Pancreas (tissue), 10 donors: Measurements from ENCODE around the gene TSPAN14. TPM values are rescaled to one million over a fixed set of nuclear protein-coding genes. Genes with fewer than 3 reads are reported as not detected.
A peak's percentile ranks its signal among the peaks of the same experiment; 100 is the strongest.

Experiments used
- ATAC-seq, 4 donors: fragments of 200-7000 bp; cut with Tn5 transposase; one replicate each; pipeline versions ENCODE4 v1.8.0 to v1.9.1; 2020; ENCODE audit warnings: mild to moderate bottlenecking in 4 of 4, moderate library complexity in 4 of 4
- DNase-seq, 6 donors: peaks; one replicate each; pipeline ENCODE4 v3.0.0-alpha.2; 2020
- FAIRE-seq: peaks from 2 replicates; lab custom pipeline; 2012; peaks lifted over from hg19 to GRCh38; lab: Jason Lieb, UNC
- H3K27ac ChIP-seq, 4 donors: fragments of 200-600 bp; sonication (generic); 1 replicate in 3 of 4; 2 replicates in 1 of 4; pipeline versions ENCODE4 v1.5.0 to v1.8.0; 2020
- H3K27me3 ChIP-seq, 4 donors: fragments of 200-600 bp; one replicate each; pipeline ENCODE4 v1.8.0; 2021
- H3K36me3 ChIP-seq, 3 donors: fragments of 200-600 bp; sonication (generic) in 1 of 3; one replicate each; pipeline versions ENCODE4 v1.5.0 to v1.8.0; 2020 to 2021
- H3K4me1 ChIP-seq, 3 donors: fragments of 200-600 bp; one replicate each; pipeline ENCODE4 v1.8.0; 2021
- H3K4me3 ChIP-seq, 4 donors: fragments of 200-600 bp; sonication (generic) in 2 of 4; one replicate each; pipeline versions ENCODE4 v1.5.0 to v1.8.0; 2020 to 2021
- H3K9me3 ChIP-seq, 4 donors: fragments of 200-600 bp; one replicate each; pipeline ENCODE4 v1.8.0; 2021
- WGBS, 2 donors: extraction: QIAGEN DNeasy Blood & Tissue Kit; methylation state at CpG; one replicate each; pipeline ENCODE4 v1.1.7; 2013; 5-methylcytosine and 5-hydroxymethylcytosine counted together
- intact Hi-C, 3 donors: fragments of 100-400 bp; cut with DNase I; formaldehyde crosslinking; loops; one replicate each; pipeline versions ENCODE4 v1.11.1 to v1.14.2; 2022
- polyA plus RNA-seq, 2 donors: library from polyadenylated mRNA; stranded (reverse); fragments of 200-250 nt; gene quantifications; one replicate each; pipeline ENCODE4 v1.2.3, GENCODE V29; 2013
- total RNA-seq, 6 donors: library from RNA; stranded (reverse); fragmentation: NEBNext Ultra II Directional in 4 of 6; extraction: Animal tissue kit (Norgen Biotek cat#: 25700) in 4 of 6; gene quantifications; one replicate each; pipeline versions ENCODE4 v1.2.1 to v1.2.4, GENCODE V29; 2021 to 2023
- TF ChIP-seq, protein P1 (sequence below), 4 donors: fragments of 200-600 bp; sonication (generic) in 3 of 4; IDR thresholded peaks; one replicate each; pipeline versions ENCODE4 v1.5.0 to v1.8.0; 2021; ENCODE audit warnings: antibody characterized with exemption in 4 of 4
- donor health status: healthy with polysubstance abuse.
- donor health status: DM: no; HTN: no; CAD: no; lungs with moderate emphysema.
- donor health status: DM: no; HTN: no; CAD: no.
- donor health status: control.
- donor health status: control.
- donor health status: Bipolar disorder and iron deficiency.
- donor health status: DM: yes; HTN: yes; CAD: no.
- donor health status: DM: no; HTN: no; CAD: no.
- donor health status: DM: no; HTN: no; CAD: no.
- donor health status: DM: yes; HTN: yes; CAD: no.

The TSPAN14 gene
- total and polyA plus RNA-seq, 8 donors, result 10.6 to 61.9 (median 23.2) TPM

GRCh38 chr10:80509108-80509402 lies 54.9 kb downstream of the TSPAN14 start:
- H3K4me3 ChIP-seq, result no peak overlapping the region
- no peaks in the 10 kb centered on the region for H3K9me3 ChIP-seq
- peaks cover 4 to 45% (median 6%) of the 10 kb centered on the region in 3 donors for H3K36me3 ChIP-seq
- H3K27me3 ChIP-seq, result no peaks in the 10 kb centered on the region
- no peak for DNase-seq
- intact Hi-C loops, result loop anchor here in 2 of 3 donors (5.0 to 10.0 kb wide), 2 partner anchors 62 to 64 kb away; no protein-coding TSS in a partner anchor
- WGBS, 2 donors, result 87 to 90% methylated on average over 8 of the region's 8 CpGs
- no peak overlapping the region for H3K27ac ChIP-seq
- FAIRE-seq, result no peak
- H3K4me1 ChIP-seq, result peaks cover 6 to 22% (median 7%) of the 10 kb centered on the region in 3 donors
- no peak for ATAC-seq
- TF ChIP-seq, protein P1, sequence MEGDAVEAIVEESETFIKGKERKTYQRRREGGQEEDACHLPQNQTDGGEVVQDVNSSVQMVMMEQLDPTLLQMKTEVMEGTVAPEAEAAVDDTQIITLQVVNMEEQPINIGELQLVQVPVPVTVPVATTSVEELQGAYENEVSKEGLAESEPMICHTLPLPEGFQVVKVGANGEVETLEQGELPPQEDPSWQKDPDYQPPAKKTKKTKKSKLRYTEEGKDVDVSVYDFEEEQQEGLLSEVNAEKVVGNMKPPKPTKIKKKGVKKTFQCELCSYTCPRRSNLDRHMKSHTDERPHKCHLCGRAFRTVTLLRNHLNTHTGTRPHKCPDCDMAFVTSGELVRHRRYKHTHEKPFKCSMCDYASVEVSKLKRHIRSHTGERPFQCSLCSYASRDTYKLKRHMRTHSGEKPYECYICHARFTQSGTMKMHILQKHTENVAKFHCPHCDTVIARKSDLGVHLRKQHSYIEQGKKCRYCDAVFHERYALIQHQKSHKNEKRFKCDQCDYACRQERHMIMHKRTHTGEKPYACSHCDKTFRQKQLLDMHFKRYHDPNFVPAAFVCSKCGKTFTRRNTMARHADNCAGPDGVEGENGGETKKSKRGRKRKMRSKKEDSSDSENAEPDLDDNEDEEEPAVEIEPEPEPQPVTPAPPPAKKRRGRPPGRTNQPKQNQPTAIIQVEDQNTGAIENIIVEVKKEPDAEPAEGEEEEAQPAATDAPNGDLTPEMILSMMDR (IDR thresholded peaks at IDR 0.05), result no peak

- WGBS, 2 donors, result 77 to 80% methylated on average over 18 of the region's 18 CpGs
- Histone ChIP-seq H3K27ac (no peak overlapping the region), H3K4me1 (peaks cover under 1 to 17% (median 6%) of the 10 kb centered on the region in 3 donors), H3K27me3 (no peaks in the 10 kb centered on the region), H3K4me3 (no peak overlapping the region), H3K9me3 (no peaks in the 10 kb centered on the region), H3K36me3 (peaks cover 6 to 51% (median 8%) of the 10 kb centered on the region in 3 donors)
- TF ChIP-seq, protein P1 (IDR thresholded peaks at IDR 0.05), result no peak
- FAIRE-seq (no peak), ATAC-seq (peak in 1 of 4 donors; percentile 13), DNase-seq (no peak)
- intact Hi-C loops, result loop anchor here in 2 of 3 donors (5.0 to 10.0 kb wide), 2 partner anchors 62 to 65 kb away; no protein-coding TSS in a partner anchor
These were observed 55.5 kb downstream of the TSPAN14 start for GRCh38 chr10:80509403-80510161.

- no peak overlapping the region for H3K4me3 ChIP-seq
- TF ChIP-seq, protein P1 (IDR thresholded peaks at IDR 0.05), result no peak
- FAIRE-seq (no peak), DNase-seq (no peak), ATAC-seq (no peak)
- WGBS, 2 donors, result 82 to 88% methylated on average over 10 of the region's 10 CpGs
- intact Hi-C loops, result no loop called here
- H3K4me1 ChIP-seq, result no peaks in the 10 kb centered on the region
- H3K9me3 ChIP-seq, result no peaks in the 10 kb centered on the region
- H3K36me3 ChIP-seq, result peaks cover 6 to 67% (median 14%) of the 10 kb centered on the region in 3 donors
- no peaks in the 10 kb centered on the region for H3K27me3 ChIP-seq
- no peak overlapping the region for H3K27ac ChIP-seq
These were observed 58.0 kb downstream of the TSPAN14 start for GRCh38 chr10:80512031-80512526.

DNA sequence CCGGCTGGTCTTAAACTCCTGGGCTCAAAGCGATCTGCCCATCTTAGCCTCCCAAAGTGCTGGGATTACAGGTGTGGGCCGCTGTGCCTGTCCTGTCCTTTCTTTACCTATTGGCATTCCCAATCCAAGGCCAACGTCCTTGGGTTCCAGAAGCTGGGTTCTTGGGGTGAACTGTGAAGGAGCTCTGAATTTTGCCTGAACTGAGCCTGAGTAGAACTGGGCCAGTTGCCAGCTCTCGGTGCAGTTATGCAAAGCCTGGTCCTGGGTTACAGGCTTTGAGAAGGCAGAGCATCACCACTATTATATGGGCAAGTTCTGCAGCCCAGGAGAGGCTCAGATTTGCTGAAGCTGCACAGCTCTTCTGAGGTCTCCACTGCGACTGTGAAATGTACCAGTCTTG lies 59.0 kb downstream of the TSPAN14 start:
- no peaks in the 10 kb centered on the region for H3K9me3 ChIP-seq
- H3K36me3 ChIP-seq, result peaks cover 6 to 68% (median 14%) of the 10 kb centered on the region in 3 donors
- 92% methylated on average over 6 of the region's 6 CpGs for WGBS, 2 donors
- TF ChIP-seq, protein P1 (IDR thresholded peaks at IDR 0.05), result no peak
- H3K4me1 ChIP-seq, result no peaks in the 10 kb centered on the region
- FAIRE-seq (no peak), DNase-seq (no peak), ATAC-seq (no peak)
- H3K27ac ChIP-seq, result no peak overlapping the region
- intact Hi-C loops, result no loop called here
- no peaks in the 10 kb centered on the region for H3K27me3 ChIP-seq
- H3K4me3 ChIP-seq, result no peak overlapping the region

DNA sequence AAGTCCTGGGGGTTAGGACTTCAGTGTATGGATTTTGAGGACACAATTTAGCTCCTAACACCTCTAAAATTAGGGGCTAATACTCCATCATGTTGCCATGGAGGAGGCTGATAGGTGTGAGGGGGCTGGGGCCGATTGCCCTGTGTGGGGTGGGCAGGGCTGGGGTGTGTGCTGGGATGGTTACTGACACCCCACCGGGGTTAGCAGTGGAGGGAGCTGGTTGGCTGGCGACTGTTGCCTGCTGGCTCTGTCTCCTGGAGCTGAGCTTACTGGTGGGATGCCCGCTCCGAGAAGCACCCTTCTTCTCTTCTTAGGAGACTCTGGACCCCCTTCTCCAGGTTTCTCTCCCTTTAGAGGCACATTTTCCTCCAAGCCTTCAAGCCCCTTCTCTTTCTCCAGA lies 61.4 kb downstream of the TSPAN14 start:
- WGBS, 2 donors, result 82 to 84% methylated on average over 5 of the region's 5 CpGs
- H3K27me3 ChIP-seq, result no peaks in the 10 kb centered on the region
- no peaks in the 10 kb centered on the region for H3K4me1 ChIP-seq
- no peak for DNase-seq
- intact Hi-C loops, result no loop called here
- H3K4me3 ChIP-seq, result no peak overlapping the region
- TF ChIP-seq, protein P1 (IDR thresholded peaks at IDR 0.05), result no peak
- H3K27ac ChIP-seq, result no peak overlapping the region
- ATAC-seq, result no peak
- H3K9me3 ChIP-seq, result no peaks in the 10 kb centered on the region
- peaks cover 6 to 64% (median 14%) of the 10 kb centered on the region in 3 donors for H3K36me3 ChIP-seq
- FAIRE-seq, result no peak
